GM23338 (cell line): ENCODE results near the gene PANX3. TPM values are rescaled to one million over a fixed set of nuclear protein-coding genes. Genes with fewer than 3 reads are reported as not detected.

ENCODE experiments used
- ATAC-seq: fragments of 200-7000 bp; cut with Tn5 transposase; 3 replicates; pipeline ENCODE4 v1.9.1; 2020
- DNase-seq: peaks from one replicate; pipeline ENCODE4 v3.0.0-alpha.2; 2015; ENCODE audit warnings: low spot score
- H2AFZ ChIP-seq: fragments of 200-600 bp; sonication (generic); 2 replicates; pipeline ENCODE4 v1.8.0; 2016; ENCODE audit warnings: antibody characterized with exemption, mild to moderate bottlenecking, moderate library complexity
- H3F3A ChIP-seq: fragments of 200-600 bp; sonication (generic); replicated peaks from 2 replicates; pipeline ENCODE4 v1.8.0; 2017; ENCODE audit warnings: antibody characterized with exemption, mixed run types, low read depth
- H3K27ac ChIP-seq: fragments of 200-600 bp; sonication (generic); 2 replicates; pipeline ENCODE4 v1.6.1; 2016; ENCODE audit warnings: low read depth
- H3K27me3 ChIP-seq: fragments of 200-600 bp; sonication (generic); 2 replicates; pipeline ENCODE4 v1.8.0; 2016; ENCODE audit warnings: mild to moderate bottlenecking, mixed run types, moderate library complexity; ENCODE audit not compliant: insufficient read depth
- H3K36me3 ChIP-seq: fragments of 200-600 bp; sonication (generic); 2 replicates; pipeline ENCODE4 v1.8.0; 2016; ENCODE audit warnings: mild to moderate bottlenecking; ENCODE audit not compliant: insufficient read depth
- H3K4me1 ChIP-seq: fragments of 200-600 bp; sonication (generic); 2 replicates; pipeline ENCODE4 v1.8.0; 2016; ENCODE audit warnings: mild to moderate bottlenecking, moderate library complexity; ENCODE audit not compliant: insufficient read depth
- H3K4me2 ChIP-seq: fragments of 200-600 bp; sonication (generic); 2 replicates; pipeline ENCODE4 v1.7.1; 2017; ENCODE audit warnings: mixed run types
- H3K4me3 ChIP-seq: fragments of 200-600 bp; sonication (generic); 2 replicates; pipeline ENCODE4 v1.6.1; 2016; ENCODE audit warnings: mixed run types
- H3K79me2 ChIP-seq: fragments of 200-600 bp; sonication (generic); replicated peaks from 2 replicates; pipeline ENCODE4 v1.8.0; 2017; ENCODE audit warnings: mild to moderate bottlenecking; ENCODE audit not compliant: insufficient read depth
- H3K9me2 ChIP-seq: fragments of 200-600 bp; sonication (generic); 2 replicates; pipeline ENCODE4 v1.8.0; 2017; ENCODE audit not compliant: insufficient read depth
- H4K20me1 ChIP-seq: fragments of 200-600 bp; sonication (generic); replicated peaks from 2 replicates; pipeline ENCODE4 v1.8.0; 2017; ENCODE audit warnings: mild to moderate bottlenecking; ENCODE audit not compliant: insufficient read depth
- H3K27ac Mint-ChIP-seq: 2 replicates; pipeline ENCODE4 v1.8.0; 2020; ENCODE audit warnings: inconsistent platforms, mild to moderate bottlenecking, moderate library complexity, mixed read lengths
- H3K27me3 Mint-ChIP-seq: 3 replicates; pipeline ENCODE4 v1.8.0; 2022; ENCODE audit warnings: low read depth, mild to moderate bottlenecking, moderate library complexity, mixed read lengths, inconsistent platforms; ENCODE audit not compliant: insufficient read depth, poor library complexity
- H3K36me3 Mint-ChIP-seq: 3 replicates; pipeline ENCODE4 v1.8.0; 2021; ENCODE audit warnings: low read depth, mild to moderate bottlenecking, inconsistent platforms, moderate library complexity, mixed read lengths
- H3K4me1 Mint-ChIP-seq: 3 replicates; pipeline ENCODE4 v1.8.0; 2020; ENCODE audit warnings: mild to moderate bottlenecking, inconsistent platforms, mixed read lengths
- H3K4me3 Mint-ChIP-seq: 3 replicates; pipeline ENCODE4 v1.8.0; 2021; ENCODE audit warnings: moderate library complexity, mild to moderate bottlenecking, inconsistent platforms, mixed read lengths
- H3K9me3 Mint-ChIP-seq: 3 replicates; pipeline ENCODE4 v1.8.0; 2020; ENCODE audit warnings: moderate library complexity, mild to moderate bottlenecking, inconsistent platforms, mixed read lengths
- CREB1 ChIP-seq: fragments of 250-450 bp; sonication (Bioruptor Pico); IDR thresholded peaks from 2 replicates; pipeline ENCODE4 v1.5.0; 2020; ENCODE audit warnings: low read depth, mild to moderate bottlenecking, moderate library complexity
- CTCF ChIP-seq, 2 experiments: fragments of 200-600 bp in 1 of 2; sonication (generic) in 1 of 2; conservative IDR thresholded peaks; 2 replicates each; pipeline versions ENCODE4 v1.5.1 to v1.6.1; 2016 to 2017; ENCODE audit warnings: antibody characterized with exemption in 2 of 2, low read depth in 2 of 2, mild to moderate bottlenecking in 2 of 2, moderate library complexity in 1 of 2
- ETS1 ChIP-seq: IDR thresholded peaks from 2 replicates; pipeline ENCODE4 v1.6.1; 2016; ENCODE audit warnings: antibody characterized with exemption
- EZH2 ChIP-seq: fragments of 200-600 bp; sonication (generic); IDR thresholded peaks from one replicate; pipeline ENCODE4 v1.8.0; 2017; ENCODE audit warnings: antibody characterized with exemption, mild to moderate bottlenecking, low read depth; ENCODE audit not compliant: unreplicated experiment
- EZH2phosphoT487 ChIP-seq: fragments of 200-600 bp; sonication (generic); IDR thresholded peaks from one replicate; pipeline ENCODE4 v1.8.1; 2018; ENCODE audit warnings: antibody characterized with exemption; ENCODE audit not compliant: unreplicated experiment
- JUNB ChIP-seq: IDR thresholded peaks from one replicate; pipeline ENCODE4 v1.6.1; 2016; ENCODE audit warnings: antibody characterized with exemption; ENCODE audit not compliant: unreplicated experiment
- NANOG ChIP-seq: IDR thresholded peaks from 2 replicates; pipeline ENCODE4 v1.6.1; 2016; ENCODE audit warnings: antibody characterized with exemption, borderline replicate concordance
- POLR2AphosphoS5 ChIP-seq: IDR thresholded peaks from 2 replicates; pipeline ENCODE4 v1.6.1; 2016; ENCODE audit warnings: antibody characterized with exemption, low read depth
- STAT1 ChIP-seq: IDR thresholded peaks from one replicate; pipeline ENCODE4 v1.6.1; 2016; ENCODE audit warnings: antibody characterized with exemption; ENCODE audit not compliant: unreplicated experiment
- ZNF114 ChIP-seq: fragments of 250-450 bp; sonication (Bioruptor Pico); IDR thresholded peaks from 2 replicates; pipeline ENCODE4 v1.5.0; 2020; ENCODE audit warnings: mild to moderate bottlenecking, moderate library complexity
- ZNF331 ChIP-seq: fragments of 250-450 bp; sonication (Bioruptor Pico); IDR thresholded peaks from 2 replicates; pipeline ENCODE4 v1.5.0; 2020; ENCODE audit warnings: low read depth, mild to moderate bottlenecking, moderate library complexity
- ZNF462 ChIP-seq: fragments of 250-450 bp; sonication (Bioruptor Pico); IDR thresholded peaks from 2 replicates; pipeline ENCODE4 v1.5.0; 2020; ENCODE audit warnings: mild to moderate bottlenecking, moderate library complexity
- polyA plus RNA-seq: library from polyadenylated mRNA; unstranded; fragments of >200 nt; fragmentation: Nextera tagmentation; extraction: Ambion mirVana; gene quantifications from 2 replicates; pipeline ENCODE4 v1.2.1, GENCODE V29; 2016
- total RNA-seq: library from RNA; depleted of rRNA; stranded (reverse); fragments of >200 nt; shearing (Covaris generic); gene quantifications from 2 replicates; pipeline ENCODE4 v1.2.3, GENCODE V29; 2014
- TF ChIP-seq, protein P1 (sequence below): IDR thresholded peaks from one replicate; pipeline ENCODE4 v1.6.1; 2018; ENCODE audit warnings: antibody characterized with exemption; ENCODE audit not compliant: unreplicated experiment

The PANX3 gene
- total and polyA plus RNA-seq, 2 experiments from 2014 or later, result not detected

DNA sequence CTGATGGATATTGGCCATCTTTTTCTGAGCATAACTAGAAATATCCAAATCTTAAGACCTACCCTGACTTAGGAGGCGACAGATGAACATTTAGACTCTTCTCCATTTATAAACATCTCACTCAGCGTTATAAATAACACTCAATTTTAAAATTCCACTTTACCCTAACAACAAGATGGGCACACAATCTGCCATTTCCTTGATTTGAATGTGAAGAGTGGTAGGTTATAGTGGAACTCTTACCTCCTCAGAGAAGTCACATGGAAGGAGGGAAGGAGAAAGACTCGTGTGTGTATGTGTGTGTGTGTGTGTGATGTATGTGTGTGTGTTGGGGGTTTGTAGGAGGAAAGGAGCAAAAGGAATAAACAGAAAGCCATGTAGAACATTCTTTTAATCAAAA, 47.3 kb downstream of the PANX3 start:
- H3K4me3 ChIP-seq, result no peak overlapping the region
- H3K27me3 ChIP-seq, result no peaks in the 10 kb centered on the region
- TF ChIP-seq ZNF331 (CRISPR knock-in tag) (no peak), NANOG (no peak), STAT1 (no peak), EZH2 (no peak), JUNB (no peak), ZNF114 (no peak), CTCF (conservative IDR thresholded peaks at IDR 0.05; ENCODE audit: low read depth in 2 of 2) (no peak), CREB1 (CRISPR knock-in tag) (no peak), ZNF462 (CRISPR knock-in tag) (no peak), POLR2AphosphoS5 (no peak), ETS1 (no peak), EZH2phosphoT487 (no peak)
- TF ChIP-seq, protein P1, sequence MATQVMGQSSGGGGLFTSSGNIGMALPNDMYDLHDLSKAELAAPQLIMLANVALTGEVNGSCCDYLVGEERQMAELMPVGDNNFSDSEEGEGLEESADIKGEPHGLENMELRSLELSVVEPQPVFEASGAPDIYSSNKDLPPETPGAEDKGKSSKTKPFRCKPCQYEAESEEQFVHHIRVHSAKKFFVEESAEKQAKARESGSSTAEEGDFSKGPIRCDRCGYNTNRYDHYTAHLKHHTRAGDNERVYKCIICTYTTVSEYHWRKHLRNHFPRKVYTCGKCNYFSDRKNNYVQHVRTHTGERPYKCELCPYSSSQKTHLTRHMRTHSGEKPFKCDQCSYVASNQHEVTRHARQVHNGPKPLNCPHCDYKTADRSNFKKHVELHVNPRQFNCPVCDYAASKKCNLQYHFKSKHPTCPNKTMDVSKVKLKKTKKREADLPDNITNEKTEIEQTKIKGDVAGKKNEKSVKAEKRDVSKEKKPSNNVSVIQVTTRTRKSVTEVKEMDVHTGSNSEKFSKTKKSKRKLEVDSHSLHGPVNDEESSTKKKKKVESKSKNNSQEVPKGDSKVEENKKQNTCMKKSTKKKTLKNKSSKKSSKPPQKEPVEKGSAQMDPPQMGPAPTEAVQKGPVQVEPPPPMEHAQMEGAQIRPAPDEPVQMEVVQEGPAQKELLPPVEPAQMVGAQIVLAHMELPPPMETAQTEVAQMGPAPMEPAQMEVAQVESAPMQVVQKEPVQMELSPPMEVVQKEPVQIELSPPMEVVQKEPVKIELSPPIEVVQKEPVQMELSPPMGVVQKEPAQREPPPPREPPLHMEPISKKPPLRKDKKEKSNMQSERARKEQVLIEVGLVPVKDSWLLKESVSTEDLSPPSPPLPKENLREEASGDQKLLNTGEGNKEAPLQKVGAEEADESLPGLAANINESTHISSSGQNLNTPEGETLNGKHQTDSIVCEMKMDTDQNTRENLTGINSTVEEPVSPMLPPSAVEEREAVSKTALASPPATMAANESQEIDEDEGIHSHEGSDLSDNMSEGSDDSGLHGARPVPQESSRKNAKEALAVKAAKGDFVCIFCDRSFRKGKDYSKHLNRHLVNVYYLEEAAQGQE, result no peak
- Mint-ChIP-seq H3K4me3 (no peak overlapping the region), H3K4me1 (peaks cover 21% of the 10 kb centered on the region), H3K36me3 (no peaks in the 10 kb centered on the region), H3K9me3 (no peaks in the 10 kb centered on the region), H3K27ac (no peak overlapping the region), H3K27me3 (peaks cover 7% of the 10 kb centered on the region)
- H4K20me1 ChIP-seq, result no peaks in the 10 kb centered on the region
- H3F3A ChIP-seq, result no peaks in the 10 kb centered on the region
- DNase-seq, result no peak
- no peaks in the 10 kb centered on the region for H3K79me2 ChIP-seq
- H2AFZ ChIP-seq, result no peak overlapping the region
- no peak for ATAC-seq
- H3K27ac ChIP-seq, result no peak overlapping the region
- H3K36me3 ChIP-seq, result no peaks in the 10 kb centered on the region
- H3K4me2 ChIP-seq, result no peak overlapping the region
- H3K9me2 ChIP-seq, result no peaks in the 10 kb centered on the region
- H3K4me1 ChIP-seq, result peaks cover 17% of the 10 kb centered on the region
